GM12878 (cell line): ENCODE data around the gene CCDC15. TPM values are rescaled to one million over a fixed set of nuclear protein-coding genes. Genes with fewer than 3 reads are reported as not detected.
A peak's percentile ranks its signal among the peaks of the same experiment; 100 is the strongest.

Experiments
- CBFB ChIP-seq: IDR thresholded peaks from 2 replicates; pipeline ENCODE4 v1.6.1; 2016; ENCODE audit warnings: antibody characterized with exemption, low read depth
- CREB1 ChIP-seq: IDR thresholded peaks from 2 replicates; pipeline ENCODE4 v1.6.1; 2012; ENCODE audit warnings: low read depth, mild to moderate bottlenecking, inconsistent platforms
- EP300 ChIP-seq, 2 experiments: fragments of 150-350 bp in 1 of 2; IDR thresholded peaks; 2 replicates each; pipeline ENCODE4 v1.6.1; 2011 to 2012; ENCODE audit warnings: low read depth in 2 of 2, low read length in 2 of 2, borderline replicate concordance in 1 of 2, improper control_type of control experiment in 1 of 2, inconsistent platforms in 1 of 2; ENCODE audit not compliant: control insufficient read depth in 1 of 2
- HDGF ChIP-seq: fragments of 450-650 bp; IDR thresholded peaks from 2 replicates; pipeline ENCODE4 v1.6.1; 2016; ENCODE audit warnings: antibody characterized with exemption
- JUND ChIP-seq: IDR thresholded peaks from 2 replicates; pipeline ENCODE4 v1.6.1; 2012; ENCODE audit warnings: low read depth, mild to moderate bottlenecking, low read length, improper control_type of control experiment, moderate library complexity
- NR2C1 ChIP-seq: fragments of 450-650 bp; IDR thresholded peaks from 2 replicates; pipeline ENCODE4 v1.6.1; 2017; ENCODE audit warnings: antibody characterized with exemption, mild to moderate bottlenecking, moderate library complexity
- PML ChIP-seq: IDR thresholded peaks from 2 replicates; pipeline ENCODE4 v1.6.1; 2012; ENCODE audit warnings: low read length, inconsistent platforms
- POLR2A ChIP-seq: IDR thresholded peaks from 2 replicates; pipeline ENCODE4 v1.6.1; 2011; ENCODE audit warnings: low read depth, mild to moderate bottlenecking, low read length
- SIN3A ChIP-seq: IDR thresholded peaks from 2 replicates; pipeline ENCODE4 v1.6.1; 2012; ENCODE audit warnings: low read depth, low read length, improper control_type of control experiment
- SMAD5 ChIP-seq: IDR thresholded peaks from 2 replicates; pipeline ENCODE4 v1.6.1; 2016; ENCODE audit warnings: antibody characterized with exemption, low read depth
- SUPT20H ChIP-seq: IDR thresholded peaks from 2 replicates; pipeline ENCODE4 v1.6.1; 2011; ENCODE audit warnings: low read depth, mild to moderate bottlenecking, low read length, moderate library complexity, borderline replicate concordance; ENCODE audit not compliant: control insufficient read depth
- TAF1 ChIP-seq: IDR thresholded peaks from 2 replicates; pipeline ENCODE4 v1.6.1; 2011; ENCODE audit warnings: mild to moderate bottlenecking, low read depth, low read length, borderline replicate concordance
- ZNF622 ChIP-seq: fragments of 450-650 bp; IDR thresholded peaks from 2 replicates; pipeline ENCODE4 v1.6.1; 2017; ENCODE audit warnings: mild to moderate bottlenecking, inconsistent platforms
- polyA plus RNA-seq, 11 experiments: library from polyadenylated mRNA; depleted of rRNA in 4 of 11; unstranded in 6 of 11; stranded (reverse) in 5 of 11; fragments of >200 nt; fragmentation: Nextera tagmentation in 4 of 11; fragmentation: Illumina TruSeq in 1 of 11; extraction: Ambion mirVana in 4 of 11; extraction: Trizol in 1 of 11; gene quantifications; 1 replicate in 1 of 11; 2 replicates in 10 of 11; pipeline versions ENCODE4 v1.2.1 to v1.2.3, GENCODE V29; 2011 to 2016; ENCODE audit warnings: inconsistent platforms in 2 of 11, missing spikeins in 2 of 11, low read depth in 1 of 11
- total RNA-seq, 4 experiments: library from RNA; depleted of rRNA in 3 of 4; stranded (reverse); fragments of >200 nt in 3 of 4; fragmentation: Illumina TruSeq in 1 of 4; extraction: Trizol in 1 of 4; gene quantifications; 2 replicates each; pipeline versions ENCODE4 v1.2.1 to v1.2.3, GENCODE V29; 2013 to 2021
- TF ChIP-seq, protein P1 (sequence below): fragments of 450-650 bp; IDR thresholded peaks from 2 replicates; pipeline ENCODE4 v1.6.1; 2014; ENCODE audit warnings: mild to moderate bottlenecking
- TF ChIP-seq, protein P2 (sequence below): fragments of 450-650 bp; IDR thresholded peaks from 2 replicates; pipeline ENCODE4 v1.6.1; 2016; ENCODE audit warnings: mild to moderate bottlenecking
- TF ChIP-seq, protein P3 (sequence below): fragments of 450-650 bp; IDR thresholded peaks from 2 replicates; pipeline ENCODE4 v1.6.1; 2017; ENCODE audit warnings: antibody characterized with exemption, mild to moderate bottlenecking, moderate library complexity
- TF ChIP-seq, protein P4 (sequence below): fragments of 450-650 bp; formaldehyde crosslinking; IDR thresholded peaks from 2 replicates; pipeline ENCODE4 v1.4.0; 2022; ENCODE audit warnings: mild to moderate bottlenecking, moderate library complexity
- TF ChIP-seq, protein P5 (sequence below): fragments of 450-650 bp; IDR thresholded peaks from 2 replicates; pipeline ENCODE4 v1.6.1; 2018; ENCODE audit warnings: mild to moderate bottlenecking, low read depth, moderate library complexity; ENCODE audit not compliant: partially characterized antibody

Gene CCDC15
- total and polyA plus RNA-seq, 10 of the 15 experiments (the other 5 are each of a cell fraction or from before 2014, with no cell fraction given) = 2.0 to 5.3 (median 3.3) TPM

DNA sequence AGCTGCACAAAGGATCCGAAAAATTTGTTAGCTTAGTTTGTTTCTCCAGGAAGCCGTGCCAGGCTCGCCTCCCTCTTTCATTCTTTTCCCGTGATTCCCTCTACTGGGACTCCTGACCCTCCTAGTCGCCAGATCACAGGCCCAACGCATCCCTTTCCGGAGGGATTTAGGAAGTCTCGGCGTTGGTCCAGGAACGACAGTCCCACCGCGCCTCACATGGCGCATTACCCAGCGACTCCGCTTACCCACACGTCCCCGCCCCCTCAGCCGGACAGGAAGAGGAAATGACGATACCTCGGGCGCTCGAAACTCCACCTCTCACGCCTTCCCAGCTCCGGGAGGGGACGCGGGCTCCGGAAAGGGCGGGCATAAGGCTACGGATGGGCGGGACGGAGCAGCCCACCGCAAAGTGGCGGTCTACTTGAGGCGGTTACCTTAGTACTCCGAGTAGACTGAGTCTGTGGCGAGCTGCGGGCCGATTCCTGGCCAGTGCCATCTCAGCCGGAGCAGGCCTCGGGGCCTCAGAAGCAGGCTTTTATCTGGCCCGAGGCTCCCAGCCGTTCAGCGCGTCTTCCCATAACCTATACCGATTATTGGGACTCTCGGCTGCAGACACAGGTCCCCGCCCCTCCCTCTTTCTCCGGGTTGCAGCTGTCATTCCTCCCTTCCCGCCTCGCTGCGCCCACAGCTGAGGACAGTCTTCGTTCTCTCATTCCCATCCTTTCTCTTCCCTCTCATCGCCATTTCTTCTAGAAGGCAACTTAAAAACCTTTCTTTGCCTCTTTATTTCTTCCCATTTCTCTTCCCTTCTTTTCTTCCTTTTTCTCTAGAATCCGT, at the start of gene CCDC15 (continued):
- TF ChIP-seq CREB1 (peak; percentile 94), ZNF622 (no peak), SMAD5 (peak; percentile 94), TAF1 (peak; percentile 77; the same call in 1 of the 2 replicates), EP300 (IDR thresholded peaks at IDR 0.05; ENCODE audit: borderline replicate concordance in 1 of 2, control insufficient read depth in 1 of 2, low read depth in 2 of 2, low read length in 2 of 2) (0 out of 4 replicates have a peak, but pooled peaks of 1 of the 2 experiments have one; percentile 18), NR2C1 (no peak), CBFB (peak; percentile 73), HDGF (peak; percentile 52; the same call in 1 of the 2 replicates), POLR2A (peak; percentile 99), SIN3A (peak; percentile 68), JUND (no peak), SUPT20H (no peak), PML (peak; percentile 97)
- TF ChIP-seq, protein P1, sequence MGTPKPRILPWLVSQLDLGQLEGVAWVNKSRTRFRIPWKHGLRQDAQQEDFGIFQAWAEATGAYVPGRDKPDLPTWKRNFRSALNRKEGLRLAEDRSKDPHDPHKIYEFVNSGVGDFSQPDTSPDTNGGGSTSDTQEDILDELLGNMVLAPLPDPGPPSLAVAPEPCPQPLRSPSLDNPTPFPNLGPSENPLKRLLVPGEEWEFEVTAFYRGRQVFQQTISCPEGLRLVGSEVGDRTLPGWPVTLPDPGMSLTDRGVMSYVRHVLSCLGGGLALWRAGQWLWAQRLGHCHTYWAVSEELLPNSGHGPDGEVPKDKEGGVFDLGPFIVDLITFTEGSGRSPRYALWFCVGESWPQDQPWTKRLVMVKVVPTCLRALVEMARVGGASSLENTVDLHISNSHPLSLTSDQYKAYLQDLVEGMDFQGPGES = no peak
- TF ChIP-seq, protein P2, sequence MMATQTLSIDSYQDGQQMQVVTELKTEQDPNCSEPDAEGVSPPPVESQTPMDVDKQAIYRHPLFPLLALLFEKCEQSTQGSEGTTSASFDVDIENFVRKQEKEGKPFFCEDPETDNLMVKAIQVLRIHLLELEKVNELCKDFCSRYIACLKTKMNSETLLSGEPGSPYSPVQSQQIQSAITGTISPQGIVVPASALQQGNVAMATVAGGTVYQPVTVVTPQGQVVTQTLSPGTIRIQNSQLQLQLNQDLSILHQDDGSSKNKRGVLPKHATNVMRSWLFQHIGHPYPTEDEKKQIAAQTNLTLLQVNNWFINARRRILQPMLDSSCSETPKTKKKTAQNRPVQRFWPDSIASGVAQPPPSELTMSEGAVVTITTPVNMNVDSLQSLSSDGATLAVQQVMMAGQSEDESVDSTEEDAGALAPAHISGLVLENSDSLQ = peak; percentile 46; the same call in 1 of the 2 replicates
- TF ChIP-seq, protein P3, sequence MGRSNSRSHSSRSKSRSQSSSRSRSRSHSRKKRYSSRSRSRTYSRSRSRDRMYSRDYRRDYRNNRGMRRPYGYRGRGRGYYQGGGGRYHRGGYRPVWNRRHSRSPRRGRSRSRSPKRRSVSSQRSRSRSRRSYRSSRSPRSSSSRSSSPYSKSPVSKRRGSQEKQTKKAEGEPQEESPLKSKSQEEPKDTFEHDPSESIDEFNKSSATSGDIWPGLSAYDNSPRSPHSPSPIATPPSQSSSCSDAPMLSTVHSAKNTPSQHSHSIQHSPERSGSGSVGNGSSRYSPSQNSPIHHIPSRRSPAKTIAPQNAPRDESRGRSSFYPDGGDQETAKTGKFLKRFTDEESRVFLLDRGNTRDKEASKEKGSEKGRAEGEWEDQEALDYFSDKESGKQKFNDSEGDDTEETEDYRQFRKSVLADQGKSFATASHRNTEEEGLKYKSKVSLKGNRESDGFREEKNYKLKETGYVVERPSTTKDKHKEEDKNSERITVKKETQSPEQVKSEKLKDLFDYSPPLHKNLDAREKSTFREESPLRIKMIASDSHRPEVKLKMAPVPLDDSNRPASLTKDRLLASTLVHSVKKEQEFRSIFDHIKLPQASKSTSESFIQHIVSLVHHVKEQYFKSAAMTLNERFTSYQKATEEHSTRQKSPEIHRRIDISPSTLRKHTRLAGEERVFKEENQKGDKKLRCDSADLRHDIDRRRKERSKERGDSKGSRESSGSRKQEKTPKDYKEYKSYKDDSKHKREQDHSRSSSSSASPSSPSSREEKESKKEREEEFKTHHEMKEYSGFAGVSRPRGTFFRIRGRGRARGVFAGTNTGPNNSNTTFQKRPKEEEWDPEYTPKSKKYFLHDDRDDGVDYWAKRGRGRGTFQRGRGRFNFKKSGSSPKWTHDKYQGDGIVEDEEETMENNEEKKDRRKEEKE = no peak
- TF ChIP-seq, protein P4, sequence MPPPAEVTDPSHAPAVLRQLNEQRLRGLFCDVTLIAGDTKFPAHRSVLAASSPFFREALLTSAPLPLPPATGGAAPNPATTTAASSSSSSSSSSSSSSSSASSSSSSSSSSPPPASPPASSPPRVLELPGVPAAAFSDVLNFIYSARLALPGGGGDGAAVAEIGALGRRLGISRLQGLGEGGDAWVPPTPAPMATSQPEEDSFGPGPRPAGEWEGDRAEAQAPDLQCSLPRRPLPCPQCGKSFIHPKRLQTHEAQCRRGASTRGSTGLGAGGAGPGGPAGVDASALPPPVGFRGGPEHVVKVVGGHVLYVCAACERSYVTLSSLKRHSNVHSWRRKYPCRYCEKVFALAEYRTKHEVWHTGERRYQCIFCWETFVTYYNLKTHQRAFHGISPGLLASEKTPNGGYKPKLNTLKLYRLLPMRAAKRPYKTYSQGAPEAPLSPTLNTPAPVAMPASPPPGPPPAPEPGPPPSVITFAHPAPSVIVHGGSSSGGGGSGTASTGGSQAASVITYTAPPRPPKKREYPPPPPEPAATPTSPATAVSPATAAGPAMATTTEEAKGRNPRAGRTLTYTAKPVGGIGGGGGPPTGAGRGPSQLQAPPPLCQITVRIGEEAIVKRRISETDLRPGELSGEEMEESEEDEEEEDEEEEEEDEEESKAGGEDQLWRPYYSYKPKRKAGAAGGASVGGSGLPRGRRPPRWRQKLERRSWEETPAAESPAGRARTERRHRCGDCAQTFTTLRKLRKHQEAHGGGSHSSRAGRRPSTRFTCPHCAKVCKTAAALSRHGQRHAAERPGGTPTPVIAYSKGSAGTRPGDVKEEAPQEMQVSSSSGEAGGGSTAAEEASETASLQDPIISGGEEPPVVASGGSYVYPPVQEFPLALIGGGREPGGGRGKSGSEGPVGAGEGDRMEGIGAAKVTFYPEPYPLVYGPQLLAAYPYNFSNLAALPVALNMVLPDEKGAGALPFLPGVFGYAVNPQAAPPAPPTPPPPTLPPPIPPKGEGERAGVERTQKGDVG (CRISPR knock-in tag) = 0 out of 2 replicates have a peak, but pooled peaks have one; percentile 21
- TF ChIP-seq, protein P5, sequence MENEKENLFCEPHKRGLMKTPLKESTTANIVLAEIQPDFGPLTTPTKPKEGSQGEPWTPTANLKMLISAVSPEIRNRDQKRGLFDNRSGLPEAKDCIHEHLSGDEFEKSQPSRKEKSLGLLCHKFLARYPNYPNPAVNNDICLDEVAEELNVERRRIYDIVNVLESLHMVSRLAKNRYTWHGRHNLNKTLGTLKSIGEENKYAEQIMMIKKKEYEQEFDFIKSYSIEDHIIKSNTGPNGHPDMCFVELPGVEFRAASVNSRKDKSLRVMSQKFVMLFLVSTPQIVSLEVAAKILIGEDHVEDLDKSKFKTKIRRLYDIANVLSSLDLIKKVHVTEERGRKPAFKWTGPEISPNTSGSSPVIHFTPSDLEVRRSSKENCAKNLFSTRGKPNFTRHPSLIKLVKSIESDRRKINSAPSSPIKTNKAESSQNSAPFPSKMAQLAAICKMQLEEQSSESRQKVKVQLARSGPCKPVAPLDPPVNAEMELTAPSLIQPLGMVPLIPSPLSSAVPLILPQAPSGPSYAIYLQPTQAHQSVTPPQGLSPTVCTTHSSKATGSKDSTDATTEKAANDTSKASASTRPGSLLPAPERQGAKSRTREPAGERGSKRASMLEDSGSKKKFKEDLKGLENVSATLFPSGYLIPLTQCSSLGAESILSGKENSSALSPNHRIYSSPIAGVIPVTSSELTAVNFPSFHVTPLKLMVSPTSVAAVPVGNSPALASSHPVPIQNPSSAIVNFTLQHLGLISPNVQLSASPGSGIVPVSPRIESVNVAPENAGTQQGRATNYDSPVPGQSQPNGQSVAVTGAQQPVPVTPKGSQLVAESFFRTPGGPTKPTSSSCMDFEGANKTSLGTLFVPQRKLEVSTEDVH = peak; percentile 19
